Esophagus muscularis mucosa (tissue), 3 donors: ENCODE results near the gene MRPS11.

Experiments used
- CTCF ChIP-seq, 3 experiments: fragments of 200-600 bp in 2 of 3; fragments of 450-650 bp in 1 of 3; sonication (generic) in 2 of 3; IDR thresholded peaks; one replicate each; pipeline ENCODE4 v1.5.1; 2017 to 2019; ENCODE audit warnings: antibody characterized with exemption in 3 of 3, mild to moderate bottlenecking in 2 of 3, moderate library complexity in 1 of 3
- POLR2A ChIP-seq: fragments of 450-650 bp; IDR thresholded peaks from one replicate; pipeline ENCODE4 v1.6.1; 2017; ENCODE audit warnings: antibody characterized with exemption, moderate library complexity, mild to moderate bottlenecking, low read depth
- POLR2AphosphoS5 ChIP-seq, 2 donors: sonication (generic); formaldehyde crosslinking; IDR thresholded peaks; one replicate each; pipeline ENCODE4 v1.6.1; 2017; ENCODE audit warnings: antibody characterized with exemption in 2 of 2

- no peak for TF ChIP-seq CTCF (IDR thresholded peaks at IDR 0.05)
- TF ChIP-seq POLR2AphosphoS5 (IDR thresholded peaks at IDR 0.05), result no peak
- TF ChIP-seq POLR2A, result no peak
Observed at GRCh38 chr15:88430051-88430450, 37.5 kb upstream of the MRPS11 start.
